Astrocyte (in vitro differentiated cells and primary cell): ENCODE results near the gene ZNF274.

Source experiments
- CTCF ChIP-seq: IDR thresholded peaks from 2 replicates; pipeline ENCODE4 v1.5.1; 2011; ENCODE audit warnings: low read depth, mild to moderate bottlenecking, inconsistent platforms, low read length, moderate library complexity; ENCODE audit not compliant: insufficient read depth
- EZH2 ChIP-seq: IDR thresholded peaks from 2 replicates; pipeline ENCODE4 v1.6.1; 2012; ENCODE audit warnings: mild to moderate bottlenecking, low read length, inconsistent platforms; ENCODE audit not compliant: insufficient read depth

DNA sequence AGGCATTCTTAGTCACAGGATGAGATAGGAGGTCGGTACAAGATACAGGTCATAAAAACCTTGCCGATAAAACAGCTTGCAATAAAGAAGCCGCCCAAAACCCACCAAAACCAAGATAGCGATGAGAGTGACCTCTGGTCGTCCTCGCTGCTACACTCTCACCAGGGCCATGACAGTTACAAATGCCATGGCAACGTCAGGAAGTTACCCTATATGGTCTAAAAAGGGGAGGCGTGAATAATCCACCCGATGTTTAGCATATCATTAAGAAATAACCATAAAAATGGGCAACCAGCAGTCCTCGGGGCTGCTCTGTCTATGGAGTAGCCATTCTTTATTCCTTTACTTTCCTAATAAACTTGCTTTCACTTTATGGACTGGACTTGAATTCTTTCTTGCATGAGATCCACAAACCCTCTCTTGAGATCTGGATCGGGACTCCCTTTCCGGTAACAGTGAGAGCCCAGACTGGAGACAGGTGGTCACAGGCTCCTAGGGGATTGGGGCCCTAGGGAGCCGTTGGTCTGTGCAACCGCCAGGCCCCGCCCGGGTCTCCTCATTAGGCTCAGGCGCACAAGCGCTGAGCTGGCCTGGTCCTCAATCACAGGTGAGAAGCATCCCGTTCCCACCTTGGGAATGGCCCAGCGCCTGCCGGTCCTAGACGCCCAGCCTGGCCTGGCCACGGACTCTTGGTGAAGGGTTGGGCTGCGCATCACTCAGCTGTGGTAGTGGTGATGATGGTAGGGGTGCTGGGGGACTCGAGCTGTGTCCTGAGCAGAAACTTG, 34.9 kb downstream of the ZNF274 start:
- TF ChIP-seq CTCF (no peak), EZH2 (no peak)
